ENCODE results near the gene KCNJ11. TPM values are rescaled to one million over a fixed set of nuclear protein-coding genes. Genes with fewer than 3 reads are reported as not detected.
A peak's percentile ranks its signal among the peaks of the same experiment; 100 is the strongest.

Gene KCNJ11
- total and polyA plus RNA-seq, 2 of the 13 experiments (the other 11 are each of a cell fraction or from before 2014, with no cell fraction given) = 0.38 to 1.6 TPM

DNA sequence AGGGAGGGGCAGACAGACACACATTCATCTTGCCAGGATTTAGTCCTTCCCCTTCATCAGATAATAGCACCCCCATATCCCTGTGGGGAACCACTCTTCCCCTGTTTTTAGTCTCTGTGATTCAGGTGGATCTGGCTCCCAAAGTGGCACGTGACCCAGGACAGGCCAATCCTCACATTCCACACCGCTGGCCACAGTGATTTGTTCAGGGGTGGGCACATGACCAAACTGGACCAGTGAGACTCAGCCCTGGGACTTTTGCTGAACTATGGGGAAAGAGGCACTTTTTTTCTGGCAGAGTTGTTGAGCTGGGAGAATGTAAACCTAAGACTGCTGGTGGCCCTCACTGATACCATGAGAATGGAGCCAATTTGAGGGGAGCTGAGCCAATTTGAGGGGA lies 19.1 kb upstream of the KCNJ11 start:
- Histone ChIP-seq H3K9me3 (ENCODE audit: low read length) (no peaks in the 10 kb centered on the region), H3K4me1 (ENCODE audit: insufficient read depth, low read length) (peaks cover 14% of the 10 kb centered on the region), H3K4me3 (replicated peaks in 1 of 3; ENCODE audit: insufficient read depth in 1 of 3, low read depth in 2 of 3, low read length in 3 of 3) (no peak overlapping the region), H3K36me3 (replicated peaks in 1 of 2; ENCODE audit: control insufficient read depth in 1 of 2, insufficient read depth in 2 of 2, low read length in 2 of 2) (no peaks in the 10 kb centered on the region), H3K79me2 (ENCODE audit: insufficient read depth, low read length) (no peaks in the 10 kb centered on the region), H2AFZ (ENCODE audit: low read length) (no peak overlapping the region), H3K4me2 (ENCODE audit: low read depth, low read length) (no peak overlapping the region), H3K27ac (ENCODE audit: extremely low read length, insufficient read depth, low read length) (no peak overlapping the region), H3K9ac (ENCODE audit: insufficient read depth, low read depth, low read length) (no peak overlapping the region), H4K20me1 (ENCODE audit: insufficient read depth, low read length) (no peaks in the 10 kb centered on the region), H3K27me3 (ENCODE audit: control insufficient read depth in 1 of 2, insufficient read depth in 2 of 2, low read length in 2 of 2) (0 out of 5 replicates have a peak, but pooled peaks cover 0 to 3% of the 10 kb centered on the region in 2 experiments)
- CTCF ChIA-PET (ENCODE audit: low intra/inter-chr PET ratio, low total read pairs) = no interaction called here
- intact Hi-C loops (cut with micrococcal nuclease; ENCODE audit: unreplicated experiment) (no loop called here), in situ Hi-C loops (cut with HindIII; ENCODE audit: extremely low pct_ligation_motif_present, low pct_unique_long_range_greater_than_20kb) (no loop called here)
- WGBS (ENCODE audit: low lambda C conversion rate) = 0% methylated on average over 2 of the region's 2 CpGs
- no peak for ATAC-seq
- POLR2A ChIA-PET = no interaction called here
- no TSS peak for BruUV-seq (replicated peaks)
- TF ChIP-seq NFYB (CRISPR knock-in tag; IDR thresholded peaks at IDR 0.05) (peak; percentile 28; the same call in 1 of the 2 replicates), RAD51 (IDR thresholded peaks at IDR 0.05; ENCODE audit: borderline replicate concordance) (0 out of 2 replicates have a peak, but pooled peaks have one; percentile 33), NFYC (CRISPR knock-in tag; IDR thresholded peaks at IDR 0.05) (peak; percentile 24; the same call in 1 of the 2 replicates)
- TF ChIP-seq, protein P1, sequence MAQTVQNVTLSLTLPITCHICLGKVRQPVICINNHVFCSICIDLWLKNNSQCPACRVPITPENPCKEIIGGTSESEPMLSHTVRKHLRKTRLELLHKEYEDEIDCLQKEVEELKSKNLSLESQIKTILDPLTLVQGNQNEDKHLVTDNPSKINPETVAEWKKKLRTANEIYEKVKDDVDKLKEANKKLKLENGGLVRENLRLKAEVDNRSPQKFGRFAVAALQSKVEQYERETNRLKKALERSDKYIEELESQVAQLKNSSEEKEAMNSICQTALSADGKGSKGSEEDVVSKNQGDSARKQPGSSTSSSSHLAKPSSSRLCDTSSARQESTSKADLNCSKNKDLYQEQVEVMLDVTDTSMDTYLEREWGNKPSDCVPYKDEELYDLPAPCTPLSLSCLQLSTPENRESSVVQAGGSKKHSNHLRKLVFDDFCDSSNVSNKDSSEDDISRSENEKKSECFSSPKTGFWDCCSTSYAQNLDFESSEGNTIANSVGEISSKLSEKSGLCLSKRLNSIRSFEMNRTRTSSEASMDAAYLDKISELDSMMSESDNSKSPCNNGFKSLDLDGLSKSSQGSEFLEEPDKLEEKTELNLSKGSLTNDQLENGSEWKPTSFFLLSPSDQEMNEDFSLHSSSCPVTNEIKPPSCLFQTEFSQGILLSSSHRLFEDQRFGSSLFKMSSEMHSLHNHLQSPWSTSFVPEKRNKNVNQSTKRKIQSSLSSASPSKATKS (CRISPR knock-in tag; IDR thresholded peaks at IDR 0.05) = no peak
- TF ChIP-seq, protein P2, sequence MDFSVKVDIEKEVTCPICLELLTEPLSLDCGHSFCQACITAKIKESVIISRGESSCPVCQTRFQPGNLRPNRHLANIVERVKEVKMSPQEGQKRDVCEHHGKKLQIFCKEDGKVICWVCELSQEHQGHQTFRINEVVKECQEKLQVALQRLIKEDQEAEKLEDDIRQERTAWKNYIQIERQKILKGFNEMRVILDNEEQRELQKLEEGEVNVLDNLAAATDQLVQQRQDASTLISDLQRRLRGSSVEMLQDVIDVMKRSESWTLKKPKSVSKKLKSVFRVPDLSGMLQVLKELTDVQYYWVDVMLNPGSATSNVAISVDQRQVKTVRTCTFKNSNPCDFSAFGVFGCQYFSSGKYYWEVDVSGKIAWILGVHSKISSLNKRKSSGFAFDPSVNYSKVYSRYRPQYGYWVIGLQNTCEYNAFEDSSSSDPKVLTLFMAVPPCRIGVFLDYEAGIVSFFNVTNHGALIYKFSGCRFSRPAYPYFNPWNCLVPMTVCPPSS (IDR thresholded peaks at IDR 0.05) = no peak
- TF ChIP-seq, protein P3, sequence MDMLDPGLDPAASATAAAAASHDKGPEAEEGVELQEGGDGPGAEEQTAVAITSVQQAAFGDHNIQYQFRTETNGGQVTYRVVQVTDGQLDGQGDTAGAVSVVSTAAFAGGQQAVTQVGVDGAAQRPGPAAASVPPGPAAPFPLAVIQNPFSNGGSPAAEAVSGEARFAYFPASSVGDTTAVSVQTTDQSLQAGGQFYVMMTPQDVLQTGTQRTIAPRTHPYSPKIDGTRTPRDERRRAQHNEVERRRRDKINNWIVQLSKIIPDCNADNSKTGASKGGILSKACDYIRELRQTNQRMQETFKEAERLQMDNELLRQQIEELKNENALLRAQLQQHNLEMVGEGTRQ (IDR thresholded peaks at IDR 0.05; ENCODE audit: low read depth, low read length) = peak; percentile 55
- TF ChIP-seq, protein P3 (CRISPR knock-in tag; IDR thresholded peaks at IDR 0.05; ENCODE audit: borderline replicate concordance) = no peak
- TF ChIP-seq, protein P4, sequence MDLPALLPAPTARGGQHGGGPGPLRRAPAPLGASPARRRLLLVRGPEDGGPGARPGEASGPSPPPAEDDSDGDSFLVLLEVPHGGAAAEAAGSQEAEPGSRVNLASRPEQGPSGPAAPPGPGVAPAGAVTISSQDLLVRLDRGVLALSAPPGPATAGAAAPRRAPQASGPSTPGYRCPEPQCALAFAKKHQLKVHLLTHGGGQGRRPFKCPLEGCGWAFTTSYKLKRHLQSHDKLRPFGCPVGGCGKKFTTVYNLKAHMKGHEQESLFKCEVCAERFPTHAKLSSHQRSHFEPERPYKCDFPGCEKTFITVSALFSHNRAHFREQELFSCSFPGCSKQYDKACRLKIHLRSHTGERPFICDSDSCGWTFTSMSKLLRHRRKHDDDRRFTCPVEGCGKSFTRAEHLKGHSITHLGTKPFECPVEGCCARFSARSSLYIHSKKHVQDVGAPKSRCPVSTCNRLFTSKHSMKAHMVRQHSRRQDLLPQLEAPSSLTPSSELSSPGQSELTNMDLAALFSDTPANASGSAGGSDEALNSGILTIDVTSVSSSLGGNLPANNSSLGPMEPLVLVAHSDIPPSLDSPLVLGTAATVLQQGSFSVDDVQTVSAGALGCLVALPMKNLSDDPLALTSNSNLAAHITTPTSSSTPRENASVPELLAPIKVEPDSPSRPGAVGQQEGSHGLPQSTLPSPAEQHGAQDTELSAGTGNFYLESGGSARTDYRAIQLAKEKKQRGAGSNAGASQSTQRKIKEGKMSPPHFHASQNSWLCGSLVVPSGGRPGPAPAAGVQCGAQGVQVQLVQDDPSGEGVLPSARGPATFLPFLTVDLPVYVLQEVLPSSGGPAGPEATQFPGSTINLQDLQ (CRISPR knock-in tag; IDR thresholded peaks at IDR 0.05) = no peak
- no peak for DNase-seq (ENCODE audit: low spot score)
- no peak for FAIRE-seq
